ENCODE measurements around the gene CACNA2D1.
"Not testable (repeated sequence)": the region's sequence is repeated elsewhere in the genome, so short reads cannot be mapped to it uniquely, and the experiment has no call there.

The CACNA2D1 gene

GRCh38 chr7:82434275-82435022 lies 9.1 kb downstream of the CACNA2D1 start:
- DNase-seq (ENCODE audit: insufficient read length, low spot score) (no peak), FAIRE-seq (no peak)

- no peak for DNase-seq (ENCODE audit: insufficient read length, low spot score)
- no peak for FAIRE-seq
Measured at GRCh38 chr7:82433507-82433906, 10.1 kb downstream of the CACNA2D1 start.

GRCh38 chr7:82432743-82433142 lies 10.8 kb downstream of the CACNA2D1 start:
- DNase-seq (ENCODE audit: insufficient read length, low spot score); FAIRE-seq: not testable (repeated sequence)

GRCh38 chr7:82430500-82431465 lies 12.8 kb downstream of the CACNA2D1 start:
- no peak for DNase-seq (ENCODE audit: insufficient read length, low spot score)
- FAIRE-seq = no peak

DNA sequence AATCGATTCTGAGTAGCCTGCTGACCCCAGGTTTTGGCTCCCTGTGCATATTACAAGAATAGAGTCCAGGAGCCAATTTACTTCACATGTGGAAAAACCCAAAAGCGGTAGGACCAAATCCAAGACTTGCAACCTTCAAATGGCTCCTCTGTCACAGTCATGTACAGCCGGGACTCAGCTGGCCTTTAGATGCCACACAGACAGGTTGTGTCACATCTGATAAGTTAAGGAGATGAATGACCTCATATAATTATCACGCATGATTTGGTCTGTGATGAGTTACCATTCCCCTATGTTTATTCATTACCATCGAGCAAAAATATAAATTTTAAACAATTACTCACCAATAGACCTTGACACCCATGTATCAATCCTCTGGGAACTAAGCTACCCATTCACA lies 14.2 kb downstream of the CACNA2D1 start:
- DNase-seq (ENCODE audit: insufficient read length, low spot score) (no peak), FAIRE-seq (no peak)

GRCh38 chr7:82428186-82428961 lies 15.2 kb downstream of the CACNA2D1 start:
- DNase-seq (ENCODE audit: insufficient read length, low spot score) (no peak), FAIRE-seq (no peak)

DNA sequence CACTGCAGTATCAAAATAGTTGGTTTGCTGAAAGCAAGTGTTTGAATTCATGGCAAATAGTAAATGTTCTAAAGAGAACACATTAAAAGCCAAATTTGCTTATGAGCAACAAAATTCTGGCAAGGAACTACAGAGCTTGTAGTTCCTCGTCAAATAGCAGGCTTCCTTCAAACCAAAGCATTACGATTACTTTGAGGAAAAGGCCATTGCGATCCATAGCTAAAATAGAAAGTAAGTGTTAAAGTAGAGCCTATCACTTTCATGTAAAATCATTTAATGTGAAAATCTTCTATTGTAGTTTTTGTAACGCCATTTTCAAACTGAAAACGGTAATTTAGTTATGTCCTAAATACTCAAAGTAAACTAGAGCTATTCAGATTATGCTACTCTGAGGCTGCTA lies 20.1 kb downstream of the CACNA2D1 start:
- FAIRE-seq (no peak), DNase-seq (ENCODE audit: insufficient read length, low spot score) (no peak)

- DNase-seq (ENCODE audit: insufficient read length, low spot score) (no peak), FAIRE-seq (no peak)
Measured at GRCh38 chr7:82419200-82419599, 24.4 kb downstream of the CACNA2D1 start.

DNA sequence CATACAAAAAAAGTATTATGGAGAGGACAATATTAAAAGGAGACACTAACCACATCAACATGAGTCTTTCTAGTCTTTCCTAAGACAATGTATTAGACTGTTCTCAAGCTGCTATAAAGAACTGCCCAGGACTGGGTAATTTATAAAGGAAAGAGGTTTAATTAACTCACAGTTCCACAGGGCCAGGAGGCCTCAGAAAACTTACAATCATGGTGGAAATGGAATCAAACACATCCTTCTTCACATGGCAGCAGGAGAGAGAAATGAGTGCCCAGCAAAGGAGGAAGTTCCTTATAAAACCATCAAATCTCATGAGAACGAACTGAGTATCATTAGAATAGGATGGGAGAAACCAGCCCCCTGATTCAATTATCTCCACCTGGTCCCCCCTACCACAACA lies 25.7 kb downstream of the CACNA2D1 start:
- DNase-seq (ENCODE audit: insufficient read length, low spot score) = no peak
- FAIRE-seq = no peak

DNA sequence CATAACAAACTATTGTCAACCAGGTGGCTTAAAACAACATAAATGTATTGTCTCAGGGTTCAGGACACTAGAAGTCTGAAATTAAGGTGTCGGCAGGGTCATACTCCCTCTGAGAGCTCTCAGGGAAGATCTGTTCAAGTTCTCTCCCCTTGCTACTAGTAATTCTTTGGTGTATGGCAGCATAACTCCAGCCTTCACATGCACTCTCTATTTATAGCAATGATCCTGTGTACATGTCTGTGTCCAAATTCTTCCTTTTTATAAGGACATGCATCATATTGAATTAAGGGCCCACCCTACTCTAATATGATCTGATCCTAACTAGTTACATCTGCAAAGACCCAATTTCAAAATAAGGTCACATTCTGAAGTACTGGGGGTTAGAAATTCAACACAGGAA lies 27.2 kb downstream of the CACNA2D1 start:
- DNase-seq (ENCODE audit: insufficient read length, low spot score) = no peak
- no peak for FAIRE-seq

DNA sequence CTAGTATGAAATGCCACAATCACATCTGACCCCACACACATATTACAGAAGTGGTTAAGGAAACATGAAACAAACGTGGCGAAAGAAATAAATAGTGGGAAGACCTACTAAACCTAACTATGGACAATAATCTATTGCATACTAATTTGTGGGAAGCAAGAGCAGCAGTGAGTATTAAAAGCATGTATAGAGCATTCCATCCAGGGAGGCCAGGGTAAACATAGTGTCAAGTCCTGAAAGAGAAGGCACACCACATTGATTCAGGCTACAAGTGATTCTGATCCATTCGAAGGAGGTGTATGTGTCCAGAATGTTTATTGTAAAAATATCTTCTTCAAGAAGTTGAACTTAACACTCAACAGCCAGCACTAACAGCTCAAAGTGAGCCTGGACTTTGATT lies 29.2 kb downstream of the CACNA2D1 start:
- FAIRE-seq (no peak), DNase-seq (ENCODE audit: insufficient read length, low spot score) (no peak)

- FAIRE-seq = no peak
- DNase-seq (ENCODE audit: insufficient read length, low spot score) = no peak
Measured at GRCh38 chr7:82413237-82413636, 30.3 kb downstream of the CACNA2D1 start.

GRCh38 chr7:82411732-82412131 lies 31.8 kb downstream of the CACNA2D1 start:
- no peak for FAIRE-seq
- no peak for DNase-seq (ENCODE audit: insufficient read length, low spot score)

- no peak for FAIRE-seq
- no peak for DNase-seq (ENCODE audit: insufficient read length, low spot score)
Measured at GRCh38 chr7:82410461-82410860, 33.1 kb downstream of the CACNA2D1 start.

GRCh38 chr7:82406937-82407336 lies 36.6 kb downstream of the CACNA2D1 start:
- FAIRE-seq = no peak
- DNase-seq (ENCODE audit: insufficient read length, low spot score) = no peak

DNA sequence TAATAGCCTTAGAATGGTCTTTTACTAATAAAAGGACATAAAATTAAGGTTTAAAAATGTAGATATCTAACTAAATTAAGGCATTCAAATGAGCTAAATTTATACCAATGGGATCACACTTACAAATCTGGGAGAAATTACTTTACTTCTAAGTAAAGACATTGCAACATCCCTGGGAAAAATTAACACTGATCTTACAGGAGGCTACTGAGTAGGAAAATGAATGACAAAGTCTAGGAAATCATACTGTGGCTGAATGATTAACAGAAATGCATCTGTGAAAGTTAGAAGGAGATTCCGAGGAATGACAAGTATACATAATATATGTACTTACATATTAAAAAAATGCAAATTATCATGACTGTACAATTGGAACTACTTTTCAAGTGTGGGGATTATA lies 38.3 kb downstream of the CACNA2D1 start:
- FAIRE-seq = no peak

DNA sequence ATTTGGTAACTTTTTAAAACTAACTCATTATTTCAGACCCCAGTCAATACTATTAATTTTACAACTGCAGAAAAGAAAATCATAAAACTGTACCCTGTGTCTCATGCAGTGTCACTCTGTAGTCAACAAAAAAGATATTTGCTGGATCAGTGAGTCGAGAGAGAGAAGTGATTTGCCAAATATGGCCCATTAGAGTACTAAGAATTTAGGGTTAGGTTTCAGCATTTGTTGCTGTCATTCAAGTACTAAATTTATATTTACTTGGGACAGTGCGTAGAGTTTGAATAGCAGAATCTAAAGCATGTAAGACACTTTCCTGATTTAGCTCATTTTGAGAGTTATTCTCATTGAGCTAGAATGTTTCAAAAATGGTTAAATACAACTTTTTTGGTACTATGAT lies 38.9 kb downstream of the CACNA2D1 start:
- FAIRE-seq (no peak), DNase-seq (ENCODE audit: insufficient read length, low spot score) (no peak)

More for the DNA sequence above, 38.3 kb downstream of the CACNA2D1 start:
- DNase-seq (ENCODE audit: insufficient read length, low spot score) = no peak

DNA sequence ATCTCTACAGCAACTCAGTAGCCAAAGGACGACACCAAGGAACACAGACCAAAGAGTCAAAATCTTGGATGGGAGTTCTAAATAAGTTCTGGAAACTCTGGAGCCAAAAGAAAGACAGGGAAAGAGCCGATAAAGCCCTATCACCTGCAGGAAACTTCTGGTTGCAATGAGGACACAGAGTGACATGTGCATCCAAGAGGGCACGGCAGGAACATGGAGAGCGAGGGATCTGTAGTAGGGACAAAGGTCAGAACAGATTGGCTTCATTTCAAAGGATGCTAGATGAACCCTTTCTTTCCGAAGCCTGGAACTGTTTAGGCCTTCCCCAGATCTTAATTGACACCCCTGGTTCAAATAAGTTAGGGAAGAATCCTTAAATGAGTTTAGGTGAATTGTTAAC lies 39.5 kb downstream of the CACNA2D1 start:
- FAIRE-seq = no peak
- no peak for DNase-seq (ENCODE audit: insufficient read length, low spot score)

DNA sequence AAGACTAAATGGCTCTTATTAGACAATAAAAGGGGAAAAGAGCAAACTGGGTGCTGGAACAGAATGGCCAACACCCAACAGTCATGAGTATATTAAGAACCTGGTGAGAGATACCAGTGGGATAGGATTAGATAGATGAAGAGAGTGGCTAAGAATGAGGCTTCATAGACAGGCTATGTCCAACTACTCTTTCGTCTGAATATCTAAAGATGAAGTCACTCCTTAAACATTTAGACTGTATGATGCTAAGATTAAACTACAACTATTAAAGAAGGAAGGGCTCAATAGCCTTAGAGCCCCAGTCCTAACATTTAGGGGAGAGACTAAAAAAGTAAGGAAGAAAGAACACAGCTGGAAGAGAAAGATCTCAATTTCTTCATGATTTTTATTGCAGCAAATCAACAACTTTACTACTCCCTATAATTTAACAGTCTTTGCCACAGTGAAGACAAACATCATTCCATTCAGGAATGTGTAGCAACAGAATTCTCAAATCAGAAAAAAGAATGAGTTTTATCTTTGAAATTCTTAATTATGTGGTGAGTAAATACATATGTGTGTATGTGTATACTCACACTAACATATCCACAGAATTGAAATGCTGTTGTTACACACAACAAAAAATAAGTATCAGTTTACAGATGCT lies 45.6 kb downstream of the CACNA2D1 start:
- DNase-seq (ENCODE audit: insufficient read length, low spot score) (no peak), FAIRE-seq (no peak)

GRCh38 chr7:82396343-82396742 lies 47.2 kb downstream of the CACNA2D1 start:
- no peak for FAIRE-seq
- no peak for DNase-seq (ENCODE audit: insufficient read length, low spot score)

- no peak for FAIRE-seq
- no peak for DNase-seq (ENCODE audit: insufficient read length, low spot score)
Measured at GRCh38 chr7:82395147-82395546, 48.4 kb downstream of the CACNA2D1 start.

Measured in GM19239 (cell line).